ENCODE results near the gene PUS3.

The PUS3 gene

DNA sequence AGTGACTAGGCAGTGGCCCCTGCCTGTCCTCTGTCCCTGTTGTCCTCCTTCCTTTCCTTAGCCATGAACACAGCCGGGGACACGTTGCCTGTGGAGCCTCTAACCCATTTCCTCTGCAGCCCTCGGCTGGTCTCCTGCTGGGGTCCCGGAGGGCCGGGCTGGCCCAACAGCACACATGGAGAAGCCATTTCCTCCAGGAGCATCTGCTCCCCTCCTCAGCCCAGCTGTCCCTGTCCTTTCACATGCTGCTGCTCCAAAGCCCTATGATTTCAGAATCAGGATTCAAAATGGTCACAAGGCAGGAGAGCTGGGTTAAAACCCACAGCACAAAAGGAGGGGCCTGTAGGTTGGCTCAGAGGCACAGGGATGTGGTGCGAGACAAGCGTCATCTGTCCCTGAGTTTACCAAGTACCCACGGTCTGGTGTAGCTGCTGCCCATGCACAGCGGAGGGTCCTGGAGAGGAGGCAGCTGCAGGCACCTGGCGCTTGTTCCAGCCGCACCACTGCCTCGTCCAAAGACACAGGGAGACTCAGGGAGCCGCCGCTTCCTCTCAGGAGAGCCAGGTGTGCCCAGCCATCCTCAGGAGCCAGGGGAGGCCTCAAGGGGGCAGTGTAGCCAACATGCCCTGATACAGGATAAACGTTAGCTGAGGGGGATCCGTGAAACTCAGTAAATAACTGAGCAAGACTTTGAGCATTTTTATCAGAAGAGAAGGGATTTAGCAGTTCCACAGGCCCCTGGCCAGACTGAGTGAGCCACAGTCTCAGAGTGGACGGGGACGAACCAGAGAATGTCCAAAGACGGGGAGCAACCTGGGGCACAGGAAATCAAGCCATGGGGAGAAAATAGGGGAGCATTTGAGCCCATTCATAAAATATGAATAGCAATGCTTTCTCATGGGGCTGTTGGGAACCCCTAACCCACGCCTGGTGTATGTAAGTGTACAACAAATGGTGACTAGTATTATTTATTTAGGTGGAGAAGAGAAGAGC is 38.9 kb upstream of the PUS3 start:
- DNase-seq (ENCODE audit: low read depth in 1 of 2, low spot score in 1 of 2) = peak; percentile 7 to 35

DNA sequence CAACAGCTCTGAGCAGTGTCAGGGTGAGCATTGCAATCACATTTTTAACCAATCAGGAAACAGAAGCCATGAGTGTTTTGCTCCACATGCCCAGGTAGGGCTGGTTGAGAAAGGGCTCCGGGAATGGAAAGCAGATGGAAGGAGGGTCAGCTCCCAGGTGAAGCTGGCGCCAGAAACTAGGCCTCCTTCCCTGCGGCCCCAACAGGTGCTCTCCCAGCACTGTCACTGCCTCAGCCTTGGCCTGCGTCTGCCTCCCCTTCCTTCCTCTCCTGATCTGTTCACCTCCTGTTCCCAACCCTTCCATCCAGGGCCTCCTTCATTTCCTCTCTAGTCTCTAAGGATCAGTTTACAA is 38.2 kb upstream of the PUS3 start:
- no peak for DNase-seq (ENCODE audit: low read depth in 1 of 2, low spot score in 1 of 2)

DNA sequence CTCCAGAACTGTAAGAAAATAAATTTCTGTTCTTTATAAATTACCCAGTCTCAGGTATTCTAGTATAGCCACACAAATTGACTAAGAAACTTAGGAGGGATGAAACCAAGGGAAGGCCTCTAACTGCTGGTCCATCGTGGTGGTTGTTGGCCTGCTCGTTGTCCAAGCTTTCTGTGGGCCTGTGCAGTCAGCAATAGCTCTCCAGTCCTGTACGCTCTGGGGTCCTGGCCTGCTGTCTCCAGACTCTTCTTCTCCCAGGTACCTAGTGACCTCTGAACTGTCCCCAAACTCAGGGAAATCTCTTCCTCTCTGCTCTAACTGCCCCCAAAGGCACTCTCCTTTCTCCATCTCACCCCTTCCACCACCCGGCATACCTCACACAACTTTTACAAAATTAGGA is 37.1 kb upstream of the PUS3 start:
- DNase-seq (ENCODE audit: low read depth in 1 of 2, low spot score in 1 of 2) = no peak

DNA sequence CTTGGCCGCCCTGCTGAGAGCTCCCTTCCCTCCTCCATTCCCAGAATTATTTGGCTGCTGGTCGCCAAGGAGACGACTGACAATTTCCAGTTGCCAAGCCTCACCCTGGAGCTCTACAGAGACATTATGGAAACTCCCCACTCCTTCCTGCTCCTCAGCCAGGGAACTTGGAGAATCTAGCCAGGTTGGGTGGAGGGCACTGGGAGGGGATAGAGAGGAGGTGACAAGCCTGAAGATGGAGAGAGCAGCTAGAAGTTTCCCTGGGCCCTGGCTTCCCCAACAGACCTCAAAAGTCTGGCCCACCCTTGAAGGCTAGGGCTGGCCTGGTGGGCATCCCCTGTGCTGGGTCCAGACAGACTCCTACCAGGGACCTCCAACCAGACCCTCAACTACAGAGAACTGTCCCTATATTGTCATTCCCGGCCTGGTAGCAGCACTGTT is 36.1 kb upstream of the PUS3 start:
- DNase-seq (ENCODE audit: low read depth in 1 of 2, low spot score in 1 of 2) = no peak

GRCh38 chr11:125938418-125938817 is 35.4 kb upstream of the PUS3 start:
- no peak for DNase-seq (ENCODE audit: low read depth in 1 of 2, low spot score in 1 of 2)

DNA sequence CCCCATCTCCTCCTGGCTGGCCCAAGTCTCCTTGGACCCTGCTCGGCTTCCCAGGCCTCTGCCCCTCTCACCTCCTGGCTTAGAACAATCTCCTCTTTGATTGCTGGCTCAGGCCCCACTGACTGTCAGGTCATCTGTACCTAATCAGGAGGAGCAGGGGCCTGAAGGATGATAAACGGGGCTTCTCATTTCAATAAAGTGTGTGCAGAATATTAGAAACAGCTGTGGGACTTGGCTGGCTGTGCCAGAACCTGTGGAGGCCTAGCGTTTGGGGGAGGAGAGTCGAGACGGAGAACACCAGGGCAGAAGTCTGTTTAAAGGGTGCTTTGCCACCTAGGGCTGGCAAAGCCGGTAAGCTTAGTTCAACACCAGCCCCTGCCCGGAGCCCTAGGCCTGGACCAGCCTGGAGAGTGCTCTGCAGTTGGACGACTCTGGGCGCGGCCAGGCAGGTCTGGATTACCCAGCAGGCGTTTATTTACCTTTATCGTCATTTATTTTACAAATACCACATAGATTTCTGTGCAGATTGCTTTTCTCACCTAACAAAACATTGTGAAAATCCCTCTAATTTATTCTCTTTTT is 32.7 kb upstream of the PUS3 start:
- no peak for DNase-seq (ENCODE audit: low read depth in 1 of 2, low spot score in 1 of 2)

- no peak for DNase-seq (ENCODE audit: low read depth in 1 of 2, low spot score in 1 of 2)
Observed at GRCh38 chr11:125935056-125935455, 32.0 kb upstream of the PUS3 start.

DNA sequence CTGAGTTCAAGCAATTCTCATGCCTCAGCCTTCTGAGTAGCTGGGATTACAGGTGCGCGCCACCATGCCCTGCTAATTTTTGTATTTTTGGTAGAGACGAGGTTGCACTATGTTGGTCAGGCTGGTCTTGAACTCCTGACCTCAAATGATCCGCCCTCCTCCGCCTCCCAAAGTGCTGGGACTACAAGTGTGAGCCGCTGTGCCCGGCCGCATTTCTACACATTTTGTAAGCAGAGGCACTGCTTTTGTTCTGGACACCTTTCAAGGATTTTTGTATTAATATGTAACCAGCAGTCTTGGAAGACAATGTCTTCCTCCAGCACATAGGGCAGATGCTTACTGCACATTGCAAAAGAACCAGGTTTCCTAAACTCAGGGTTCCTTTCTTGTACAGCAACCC is 31.5 kb upstream of the PUS3 start:
- DNase-seq (ENCODE audit: low read depth in 1 of 2, low spot score in 1 of 2) = no peak

DNA sequence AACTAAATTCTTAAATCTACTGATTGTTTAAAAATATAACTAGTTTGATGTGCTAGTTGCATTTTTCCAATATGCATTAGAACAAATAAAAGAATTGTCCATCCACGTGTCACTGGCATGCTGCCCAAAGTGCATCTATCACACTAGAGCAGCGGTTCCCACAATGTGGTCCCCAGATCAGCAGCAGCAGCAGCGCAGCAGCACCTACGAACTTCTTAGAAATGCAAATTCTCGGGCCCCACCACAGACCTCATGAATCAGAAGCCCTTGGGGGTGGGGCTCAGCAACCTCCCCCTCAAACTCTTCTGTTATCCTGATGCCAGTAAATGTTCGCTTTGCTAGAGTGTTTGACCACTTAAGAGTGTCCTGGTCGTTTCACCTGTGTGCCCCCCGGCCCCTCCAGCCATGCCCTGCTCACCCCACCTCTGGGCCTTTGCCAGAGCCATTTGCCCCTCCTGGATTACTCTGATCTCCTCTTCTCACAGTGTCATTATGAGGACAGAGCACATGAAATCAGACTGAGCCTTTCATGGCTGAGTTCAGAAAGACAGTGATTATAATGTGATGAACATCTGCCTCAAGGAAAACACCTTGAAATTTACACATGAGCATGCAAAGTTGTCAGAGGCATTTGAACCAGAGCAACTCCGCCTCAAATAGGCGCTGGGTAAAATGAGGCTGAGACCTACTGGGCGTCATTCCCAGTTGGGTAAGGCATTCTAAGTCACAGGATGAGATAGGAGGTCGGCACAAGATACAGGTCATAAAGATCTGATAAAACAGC is 30.2 kb upstream of the PUS3 start:
- no peak for DNase-seq (ENCODE audit: low read depth in 1 of 2, low spot score in 1 of 2)

- DNase-seq (ENCODE audit: low read depth in 1 of 2, low spot score in 1 of 2) = no peak
Observed at GRCh38 chr11:125932301-125932700, 29.3 kb upstream of the PUS3 start.

- DNase-seq (ENCODE audit: low read depth in 1 of 2, low spot score in 1 of 2) = no peak
Observed at GRCh38 chr11:125931668-125932067, 28.7 kb upstream of the PUS3 start.

- no peak for DNase-seq (ENCODE audit: low read depth in 1 of 2, low spot score in 1 of 2)
Observed at GRCh38 chr11:125931116-125931515, 28.1 kb upstream of the PUS3 start.

DNA sequence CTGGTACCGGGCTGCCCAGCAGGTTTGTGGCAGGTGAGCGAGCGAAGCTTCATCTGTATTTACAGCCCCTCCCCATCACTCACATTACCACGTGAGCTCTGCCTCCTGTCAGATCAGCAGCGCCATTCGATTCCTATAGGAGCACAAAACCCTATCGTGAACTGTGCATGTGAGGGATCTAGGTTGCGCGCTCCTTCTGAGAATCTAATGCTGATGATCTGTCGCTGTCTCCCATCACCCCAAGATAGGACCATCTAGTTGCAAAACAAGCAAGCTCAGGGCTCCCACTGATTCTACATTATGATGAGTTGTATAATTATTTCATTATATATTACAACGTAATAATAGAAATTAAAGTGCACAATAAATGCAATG is 27.1 kb upstream of the PUS3 start:
- DNase-seq (ENCODE audit: low read depth in 1 of 2, low spot score in 1 of 2) = no peak

GRCh38 chr11:125929445-125930075 is 26.6 kb upstream of the PUS3 start:
- no peak for DNase-seq (ENCODE audit: low read depth in 1 of 2, low spot score in 1 of 2)

DNA sequence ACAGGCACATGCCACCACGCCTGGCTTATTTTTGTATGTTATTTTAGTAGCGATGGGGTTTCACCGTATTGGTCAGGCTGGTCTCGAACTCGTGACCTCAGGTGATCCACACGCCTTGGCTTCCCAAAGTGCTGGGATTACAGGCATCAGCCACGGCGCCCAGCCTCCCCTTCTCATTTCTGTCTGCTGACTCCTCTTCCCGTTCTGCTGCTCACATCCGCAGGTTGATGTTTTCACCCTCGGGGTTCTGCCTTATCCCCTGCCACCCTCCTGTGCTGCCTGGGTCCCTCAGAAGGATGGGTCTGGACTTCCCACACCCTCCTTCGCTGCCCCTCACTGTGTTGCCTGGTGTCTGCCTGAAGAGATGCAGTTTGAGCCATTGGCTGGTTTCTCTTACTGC is 23.7 kb upstream of the PUS3 start:
- DNase-seq (ENCODE audit: low read depth in 1 of 2, low spot score in 1 of 2) = no peak

DNA sequence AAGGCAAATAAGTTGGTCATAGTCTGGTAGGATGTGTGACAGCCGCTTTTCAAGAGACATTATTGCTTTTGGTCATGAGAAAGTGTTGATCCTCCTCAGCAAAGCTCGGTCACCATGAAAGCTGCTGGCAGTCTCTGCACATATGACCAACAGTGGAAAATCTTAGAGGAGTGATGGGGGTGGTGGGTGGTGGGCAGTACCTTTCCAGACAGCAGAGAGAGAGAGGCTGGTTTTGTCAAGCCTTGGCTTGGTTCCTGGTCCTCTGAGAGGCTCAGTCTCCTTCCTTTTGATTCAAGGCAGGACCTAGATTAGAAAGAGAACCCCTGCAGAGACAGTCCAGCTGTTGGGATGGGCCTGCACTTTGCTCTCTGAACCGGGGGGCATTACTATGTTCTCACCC is 22.8 kb upstream of the PUS3 start:
- DNase-seq (ENCODE audit: low read depth in 1 of 2, low spot score in 1 of 2) = no peak

GRCh38 chr11:125925247-125925740 is 22.3 kb upstream of the PUS3 start:
- no peak for DNase-seq (ENCODE audit: low read depth in 1 of 2, low spot score in 1 of 2)

DNA sequence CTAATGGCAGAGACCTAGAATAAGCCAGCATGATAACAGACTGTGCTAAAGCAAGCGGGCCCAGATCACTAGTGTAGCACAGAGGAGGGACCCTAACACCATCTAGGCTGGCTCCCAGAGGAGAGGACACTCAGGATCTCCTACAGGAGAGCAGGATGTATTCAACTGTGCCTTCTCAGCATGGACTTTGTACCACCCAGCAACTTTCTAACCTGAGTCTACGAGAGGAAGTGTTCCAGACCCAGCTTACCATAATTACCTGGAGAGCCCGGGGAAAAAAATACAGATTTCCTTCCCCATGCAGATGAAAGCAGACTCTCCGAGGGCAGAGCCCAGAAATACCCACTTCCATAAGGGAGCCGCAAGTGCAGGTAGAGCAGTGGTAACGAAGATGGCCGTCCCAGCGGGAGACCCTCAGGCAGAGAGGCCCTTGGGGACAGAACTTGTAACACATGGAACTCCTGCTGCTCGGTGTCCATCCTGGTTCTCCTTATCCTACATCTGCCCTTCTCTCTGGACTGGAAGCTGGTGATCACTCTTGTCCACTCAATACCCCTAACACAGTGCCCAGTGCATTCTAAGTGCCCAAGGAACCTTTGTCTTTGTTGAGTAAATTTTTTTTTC is 21.5 kb upstream of the PUS3 start:
- DNase-seq (ENCODE audit: low read depth in 1 of 2, low spot score in 1 of 2) = no peak

GRCh38 chr11:125923633-125924032 is 20.6 kb upstream of the PUS3 start:
- DNase-seq (ENCODE audit: low read depth in 1 of 2, low spot score in 1 of 2) = no peak

GRCh38 chr11:125923012-125923579 is 20.1 kb upstream of the PUS3 start:
- no peak for DNase-seq (ENCODE audit: low read depth in 1 of 2, low spot score in 1 of 2)

DNA sequence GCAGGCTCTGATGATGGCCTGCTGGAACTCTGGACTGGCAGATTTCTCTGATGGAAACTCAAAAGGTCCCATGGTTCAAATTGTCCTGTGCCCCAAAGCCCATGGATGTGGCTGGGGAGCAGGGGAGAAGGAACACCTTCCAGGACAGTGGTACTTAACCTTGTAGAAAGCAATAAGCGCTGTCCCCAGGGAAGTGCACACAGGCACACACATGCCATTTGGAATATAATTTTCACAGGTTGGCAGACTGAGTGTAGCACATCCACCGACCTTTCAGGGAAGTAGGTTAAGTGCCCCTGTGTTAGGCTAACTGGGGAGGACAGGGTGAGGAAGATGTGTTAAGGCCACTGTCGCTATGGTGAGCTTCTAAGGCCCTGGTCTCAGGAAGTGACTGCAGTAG is 19.1 kb upstream of the PUS3 start:
- DNase-seq (ENCODE audit: low read depth in 1 of 2, low spot score in 1 of 2) = no peak
